ENCODE measurements around the gene LRRC45. TPM values are rescaled to one million over a fixed set of nuclear protein-coding genes. Genes with fewer than 3 reads are reported as not detected.

Gene LRRC45
- total and polyA plus RNA-seq, 9 of the 15 experiments (the other 6 are each of a cell fraction or from before 2014, with no cell fraction given) = 3.5 to 21.5 (median 11.2) TPM; not detected in 2

- no TSS peak for BruUV-seq (replicated peaks)
- Histone ChIP-seq H3K36me3 (ENCODE audit: control insufficient read depth, insufficient read depth, low read length) (peaks cover 71% of the 10 kb centered on the region; the same call in 2 of the 3 replicates), H3K9me1 (ENCODE audit: control insufficient read depth, insufficient read depth, low read length) (no peaks in the 10 kb centered on the region), H3K27ac (ENCODE audit: extremely low read depth, low read depth, low read length) (no peak overlapping the region), H3K4me1 (replicated peaks in 1 of 2; ENCODE audit: control insufficient read depth in 2 of 2, insufficient read depth in 2 of 2, low read length in 2 of 2) (peaks cover 3 to 83% of the 10 kb centered on the region in 2 experiments; a peak in 3 of 5 replicates), H3K4me3 (no peak overlapping the region), H2AFZ (ENCODE audit: low read depth, low read length) (no peak overlapping the region), H4K20me1 (replicated peaks; ENCODE audit: control insufficient read depth, insufficient read depth, low read length) (no peaks in the 10 kb centered on the region; the same call in none of the 2 replicates), H3K9ac (ENCODE audit: insufficient read depth in 1 of 2, low read depth in 2 of 2, low read length in 2 of 2) (peak overlapping the region in 1 of 2 experiments; percentile 46; a peak in 1 of 4 replicates), H3K9me3 (replicated peaks; ENCODE audit: control insufficient read depth, insufficient read depth, low read depth, low read length) (no peaks in the 10 kb centered on the region), H3K4me2 (ENCODE audit: insufficient read depth, low read length) (no peak overlapping the region), H3K27me3 (ENCODE audit: control insufficient read depth in 2 of 2, insufficient read depth in 2 of 2, low read length in 2 of 2) (no peaks in the 10 kb centered on the region), H3K79me2 (ENCODE audit: control insufficient read depth, insufficient read depth, low read length) (peaks cover 28% of the 10 kb centered on the region)
- no peak for DNase-seq (ENCODE audit: extremely low read depth in 1 of 4, low spot score in 3 of 4)
- ChIA-PET POLR2A (interaction anchor here (0.6 to 2.4 kb wide), 6 partner anchors 8 to 103 kb away, joined by 3 to 11 read pairs (median 4); no protein-coding TSS in a partner anchor), CTCF (ENCODE audit: low intra/inter-chr PET ratio) (no interaction called here)
- intact Hi-C loops (cut with micrococcal nuclease) (no loop called here), in situ Hi-C loops (cut with MboI) (no loop called here)
- no peak for FAIRE-seq
- TF ChIP-seq CTCF (IDR thresholded peaks at IDR 0.05 in 2 of 3, conservative IDR thresholded peaks at IDR 0.05 in 1 of 3; ENCODE audit: insufficient read depth in 2 of 3, low read depth in 1 of 3, low read length in 3 of 3) = peak in 2 of 3 experiments; percentile 26 to 27; a peak in 2 of 6 replicates
- TF ChIP-seq MBD2 (IDR thresholded peaks at IDR 0.05; ENCODE audit: borderline replicate concordance, low read depth) = no peak
- TF ChIP-seq USF2 (CRISPR knock-in tag; IDR thresholded peaks at IDR 0.05) = no peak
- TF ChIP-seq SREBF2 (CRISPR knock-in tag; IDR thresholded peaks at IDR 0.05) = no peak
- no peak for TF ChIP-seq TEAD4 (IDR thresholded peaks at IDR 0.05; ENCODE audit: low read length)
- peak; percentile 52; the same call in 1 of the 2 replicates for TF ChIP-seq TEAD4 (CRISPR knock-in tag; IDR thresholded peaks at IDR 0.05; ENCODE audit: borderline replicate concordance)
- TF ChIP-seq PPARD (CRISPR knock-in tag; IDR thresholded peaks at IDR 0.05) = no peak
- peak; percentile 46 for TF ChIP-seq POLR2G (IDR thresholded peaks at IDR 0.05; ENCODE audit: low read depth, low read length)
- 94% methylated on average over 23 of the region's 24 CpGs for WGBS (ENCODE audit: insufficient coverage, low coverage, missing lambda C conversion rate)
- peak; percentile 36; the same call in 2 of the 3 replicates for ATAC-seq
Observed at GRCh38 chr17:82062076-82062983, 39.2 kb downstream of the LRRC45 start.
